IMR-90 (cell line): Measurements from ENCODE around the gene HIVEP1. TPM values are rescaled to one million over a fixed set of nuclear protein-coding genes. Genes with fewer than 3 reads are reported as not detected.

Source experiments
- ATAC-seq: fragments of 200-7000 bp; cut with Tn5 transposase; 2 replicates; pipeline ENCODE4 v1.9.1; 2020; ENCODE audit warnings: low read depth, mild to moderate bottlenecking, moderate library complexity
- BruUV-seq: library from RNA; stranded (reverse); fragments of 400-500 nt; replicated peaks from 2 replicates; lab custom pipeline; 2021; lab: Mats Ljungman, UMichigan
- CTCF ChIA-PET: fragments of 300-600 bp; formaldehyde crosslinking; extraction: SDS; loops from one replicate; lab custom pipeline; 2021; ENCODE audit warnings: antibody characterized with exemption; lab: Yijun Ruan, JAX
- POLR2A ChIA-PET: fragments of 300-600 bp; sonication (Branson Sonifier 250); formaldehyde crosslinking; loops from one replicate; lab custom pipeline; 2022; ENCODE audit warnings: antibody characterized with exemption; ENCODE audit not compliant: unreplicated experiment; lab: Charles Lee
- DNase-seq: peaks from one replicate; pipeline ENCODE4 v3.0.0; 2013
- H2AFZ ChIP-seq: replicated peaks from 2 replicates; pipeline ENCODE3; 2013; ENCODE audit warnings: low read length, mild to moderate bottlenecking; ENCODE audit not compliant: poor library complexity
- H2AK5ac ChIP-seq: 2 replicates; pipeline ENCODE4 v1.6.1; 2013; ENCODE audit warnings: low read depth, low read length, inconsistent platforms
- H2AK9ac ChIP-seq: replicated peaks from 2 replicates; pipeline ENCODE3; 2013; ENCODE audit warnings: mild to moderate bottlenecking, low read depth, low read length, moderate library complexity; ENCODE audit not compliant: poor library complexity
- H2BK120ac ChIP-seq: 2 replicates; pipeline ENCODE4 v1.6.1; 2013; ENCODE audit warnings: low read depth, low read length, inconsistent platforms
- H2BK15ac ChIP-seq: 3 replicates; pipeline ENCODE4 v1.6.1; 2013; ENCODE audit warnings: low read depth, low read length, inconsistent platforms
- H2BK20ac ChIP-seq: 2 replicates; pipeline ENCODE4 v1.6.1; 2013; ENCODE audit warnings: low read depth, mild to moderate bottlenecking, inconsistent platforms, low read length, moderate library complexity
- H2BK5ac ChIP-seq: 2 replicates; pipeline ENCODE4 v1.6.1; 2013; ENCODE audit warnings: mild to moderate bottlenecking, low read depth, low read length, inconsistent platforms; ENCODE audit not compliant: poor library complexity, severe bottlenecking
- H3K14ac ChIP-seq: replicated peaks from 2 replicates; pipeline ENCODE4 v1.6.1; 2013; ENCODE audit warnings: low read depth, low read length, inconsistent platforms
- H3K18ac ChIP-seq: 2 replicates; pipeline ENCODE4 v1.6.1; 2013; ENCODE audit warnings: low read depth, low read length, control low read depth
- H3K23ac ChIP-seq: 2 replicates; pipeline ENCODE4 v1.6.1; 2013; ENCODE audit warnings: low read depth, low read length, inconsistent platforms
- H3K27ac ChIP-seq: 2 replicates; pipeline ENCODE4 v1.5.1; 2013; ENCODE audit warnings: mild to moderate bottlenecking, control low read depth, low read length; ENCODE audit not compliant: insufficient read depth
- H3K27me3 ChIP-seq: 2 replicates; pipeline ENCODE4 v1.6.1; 2013; ENCODE audit warnings: low read length; ENCODE audit not compliant: control insufficient read depth, insufficient read depth
- H3K36me3 ChIP-seq: 2 replicates; pipeline ENCODE4 v1.6.1; 2013; ENCODE audit warnings: low read length, mixed read lengths; ENCODE audit not compliant: control insufficient read depth, insufficient read depth
- H3K4ac ChIP-seq: 2 replicates; pipeline ENCODE4 v1.6.1; 2013; ENCODE audit warnings: low read depth, low read length, inconsistent platforms
- H3K4me1 ChIP-seq: 2 replicates; pipeline ENCODE4 v1.6.1; 2013; ENCODE audit warnings: low read length, mixed read lengths; ENCODE audit not compliant: control insufficient read depth, insufficient read depth
- H3K4me2 ChIP-seq: 2 replicates; pipeline ENCODE4 v1.6.1; 2013; ENCODE audit warnings: low read depth, mild to moderate bottlenecking, control low read depth, low read length, moderate library complexity
- H3K4me3 ChIP-seq: 2 replicates; pipeline ENCODE4 v1.5.1; 2013; ENCODE audit warnings: low read depth, mild to moderate bottlenecking, control low read depth, low read length, moderate library complexity; ENCODE audit not compliant: insufficient read depth
- H3K56ac ChIP-seq: 2 replicates; pipeline ENCODE4 v1.6.1; 2013; ENCODE audit warnings: low read length, inconsistent platforms; ENCODE audit not compliant: insufficient read depth; ENCODE audit errors: extremely low read depth
- H3K79me1 ChIP-seq, 2 experiments: 2 replicates each; pipeline ENCODE4 v1.6.1; 2013; ENCODE audit warnings: low read length in 2 of 2, inconsistent platforms in 1 of 2, low read depth in 1 of 2
- H3K9ac ChIP-seq: 2 replicates; pipeline ENCODE4 v1.6.1; 2013; ENCODE audit warnings: low read depth, low read length, control low read depth
- H3K9me1 ChIP-seq: 2 replicates; pipeline ENCODE4 v1.6.1; 2013; ENCODE audit warnings: low read length, inconsistent platforms; ENCODE audit not compliant: insufficient read depth
- H3K9me3 ChIP-seq: 2 replicates; pipeline ENCODE4 v1.6.1; 2013; ENCODE audit warnings: low read length; ENCODE audit not compliant: control insufficient read depth, insufficient read depth
- H4K20me1 ChIP-seq: 2 replicates; pipeline ENCODE4 v1.6.1; 2013; ENCODE audit warnings: low read length, inconsistent platforms; ENCODE audit not compliant: insufficient read depth
- H4K5ac ChIP-seq: 2 replicates; pipeline ENCODE4 v1.6.1; 2013; ENCODE audit warnings: mild to moderate bottlenecking, low read depth, low read length, control low read depth
- H4K8ac ChIP-seq, 2 experiments: 2 replicates each; pipeline ENCODE4 v1.6.1; 2013; ENCODE audit warnings: low read depth in 2 of 2, low read length in 2 of 2, control low read depth in 1 of 2, inconsistent platforms in 1 of 2
- H4K91ac ChIP-seq: 2 replicates; pipeline ENCODE4 v1.6.1; 2013; ENCODE audit warnings: low read depth, low read length, inconsistent platforms; ENCODE audit not compliant: insufficient read depth
- CHD1 ChIP-seq: IDR thresholded peaks from 2 replicates; pipeline ENCODE4 v1.6.1; 2012; ENCODE audit warnings: low read depth, low read length, improper control_type of control experiment
- CTCF ChIP-seq: conservative IDR thresholded peaks from 2 replicates; pipeline ENCODE4 v1.5.1; 2012; ENCODE audit warnings: mild to moderate bottlenecking, low read depth, low read length, improper control_type of control experiment
- FOS ChIP-seq: fragments of 150-350 bp; IDR thresholded peaks from 2 replicates; pipeline ENCODE4 v1.6.1; 2016; ENCODE audit warnings: low read depth, low read length
- MXI1 ChIP-seq: IDR thresholded peaks from 2 replicates; pipeline ENCODE4 v1.6.1; 2012; ENCODE audit warnings: low read depth, mild to moderate bottlenecking, low read length, moderate library complexity, borderline replicate concordance
- NFE2L2 ChIP-seq: fragments of 150-350 bp; IDR thresholded peaks from 2 replicates; pipeline ENCODE4 v1.6.1; 2016; ENCODE audit warnings: low read depth, mild to moderate bottlenecking, low read length
- POLR2A ChIP-seq: IDR thresholded peaks from 2 replicates; pipeline ENCODE4 v1.6.1; 2012; ENCODE audit warnings: mild to moderate bottlenecking, low read depth, low read length
- RFX5 ChIP-seq: IDR thresholded peaks from 2 replicates; pipeline ENCODE4 v1.8.0; 2012; ENCODE audit warnings: low read depth, mild to moderate bottlenecking, low read length, moderate library complexity
- SMC3 ChIP-seq: fragments of 150-350 bp; IDR thresholded peaks from 2 replicates; pipeline ENCODE4 v1.6.1; 2016; ENCODE audit warnings: low read depth, mild to moderate bottlenecking, antibody characterized with exemption, low read length, moderate library complexity
- WGBS, 2 experiments: methylation state at CpG; one replicate each; pipeline versions ENCODE4 v1.1.5 to v1.1.7; 2013; ENCODE audit warnings: missing lambda C conversion rate in 2 of 2; ENCODE audit not compliant: insufficient read length in 1 of 2; ENCODE audit errors: extremely low coverage in 2 of 2; 5-methylcytosine and 5-hydroxymethylcytosine counted together
- dilution Hi-C: fragments of 300-500 bp; cut with HindIII; formaldehyde crosslinking; loops from one replicate; pipeline ENCODE4 v1.14.3; 2018; ENCODE audit warnings: low sequenced_read_pairs; ENCODE audit not compliant: unreplicated experiment
- in situ Hi-C: fragments of 300-500 bp; cut with MboI; formaldehyde crosslinking; loops from 3 replicates; pipeline ENCODE4 v1.14.3; 2019; ENCODE audit warnings: low sequenced_read_pairs, inconsistent platforms, mixed read lengths
- intact Hi-C: fragments of 100-400 bp; cut with micrococcal nuclease; formaldehyde crosslinking; loops from 2 replicates; pipeline ENCODE4 v1.10.0; 2022
- polyA plus RNA-seq, 3 experiments: library from polyadenylated mRNA; depleted of rRNA; stranded (reverse); fragments of >200 nt; gene quantifications; 2 replicates each; pipeline ENCODE4 v1.2.3, GENCODE V29; 2012; ENCODE audit warnings: low replicate concordance in 1 of 3
- total RNA-seq: library from RNA; depleted of rRNA; stranded (reverse); fragments of >200 nt; gene quantifications from 2 replicates; pipeline ENCODE4 v1.2.3, GENCODE V29; 2012

The HIVEP1 gene
- total and polyA plus RNA-seq, 2 of the 4 experiments (the other 2 are of a cell fraction) = 13.0 to 17.2 TPM

DNA sequence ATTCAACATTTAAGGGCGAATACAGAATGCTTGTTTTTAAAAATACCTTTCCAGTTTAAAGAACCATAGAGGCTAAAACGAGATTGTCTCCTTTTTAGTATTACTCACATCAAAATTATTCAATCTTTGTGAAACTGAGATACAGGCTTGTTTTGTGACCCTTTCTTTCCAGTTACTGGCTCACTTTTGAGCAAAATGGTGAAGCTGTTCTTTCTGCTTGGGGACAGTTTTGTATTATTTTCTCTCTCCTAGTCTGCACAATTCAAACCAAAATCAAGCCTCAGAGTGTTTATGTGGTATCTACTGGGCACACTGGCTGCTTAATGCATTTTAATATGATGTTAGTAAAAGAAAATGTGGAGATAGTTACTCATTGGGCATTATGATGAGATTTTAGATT lies 36.5 kb downstream of the HIVEP1 start:
- ATAC-seq = no peak
- 62% methylated on average over 2 of the region's 2 CpGs; no CpG with 5 or more reads in 1 of the 2 experiments for WGBS, 2 experiments
- Histone ChIP-seq H3K9me3 (no peaks in the 10 kb centered on the region), H3K4ac (no peak overlapping the region), H3K23ac (no peak overlapping the region), H4K20me1 (0 out of 2 replicates have a peak, but pooled peaks cover 3% of the 10 kb centered on the region), H2BK20ac (no peak overlapping the region), H4K8ac (no peak overlapping the region), H4K91ac (no peak overlapping the region), H2BK120ac (no peak overlapping the region), H2AK9ac (no peak overlapping the region), H2BK15ac (no peak overlapping the region), H3K56ac (no peak overlapping the region), H3K4me1 (peaks cover 12% of the 10 kb centered on the region), H3K14ac (no peak overlapping the region), H3K18ac (no peak overlapping the region), H3K4me3 (no peak overlapping the region), H3K9ac (no peak overlapping the region), H3K27ac (no peak overlapping the region), H2AFZ (no peak overlapping the region), H4K5ac (no peak overlapping the region), H2BK5ac (no peak overlapping the region), H3K4me2 (no peak overlapping the region), H2AK5ac (no peak overlapping the region), H3K9me1 (peaks cover 16% of the 10 kb centered on the region), H3K79me1 (peaks cover 24 to 56% of the 10 kb centered on the region in 2 experiments), H3K27me3 (no peaks in the 10 kb centered on the region), H3K36me3 (no peaks in the 10 kb centered on the region)
- intact Hi-C loops (no loop called here), dilution Hi-C loops (no loop called here), in situ Hi-C loops (no loop called here)
- ChIA-PET CTCF (no interaction called here), POLR2A (no interaction called here)
- no TSS peak for BruUV-seq
- no peak for DNase-seq
- TF ChIP-seq SMC3 = no peak
- TF ChIP-seq RFX5 = no peak
- no peak for TF ChIP-seq MXI1
- no peak for TF ChIP-seq NFE2L2
- TF ChIP-seq FOS = no peak
- no peak for TF ChIP-seq POLR2A
- no peak for TF ChIP-seq CTCF
- no peak for TF ChIP-seq CHD1
